GM13976 (cell line): Measurements from ENCODE around the gene PPP2R5D.

Experiments
- DNase-seq: peaks from one replicate; pipeline ENCODE4 v3.0.0; 2012; ENCODE audit warnings: low spot score
- in situ Hi-C: fragments of 300-500 bp; cut with MboI; formaldehyde crosslinking; loops from one replicate; pipeline ENCODE4 v1.12.0; 2022; ENCODE audit warnings: low sequenced_read_pairs, mixed read lengths, inconsistent platforms; ENCODE audit not compliant: unreplicated experiment
- TF ChIP-seq, protein P1 (sequence below): IDR thresholded peaks from 2 replicates; pipeline ENCODE4 v1.5.1; 2012; ENCODE audit warnings: borderline replicate concordance, mild to moderate bottlenecking; ENCODE audit not compliant: insufficient read depth; ENCODE audit errors: extremely low read depth, missing control alignments, control extremely low read depth

Gene PPP2R5D

GRCh38 chr6:43060755-43061633 is 76.6 kb downstream of the PPP2R5D start:
- DNase-seq: no peak
- TF ChIP-seq, protein P1, sequence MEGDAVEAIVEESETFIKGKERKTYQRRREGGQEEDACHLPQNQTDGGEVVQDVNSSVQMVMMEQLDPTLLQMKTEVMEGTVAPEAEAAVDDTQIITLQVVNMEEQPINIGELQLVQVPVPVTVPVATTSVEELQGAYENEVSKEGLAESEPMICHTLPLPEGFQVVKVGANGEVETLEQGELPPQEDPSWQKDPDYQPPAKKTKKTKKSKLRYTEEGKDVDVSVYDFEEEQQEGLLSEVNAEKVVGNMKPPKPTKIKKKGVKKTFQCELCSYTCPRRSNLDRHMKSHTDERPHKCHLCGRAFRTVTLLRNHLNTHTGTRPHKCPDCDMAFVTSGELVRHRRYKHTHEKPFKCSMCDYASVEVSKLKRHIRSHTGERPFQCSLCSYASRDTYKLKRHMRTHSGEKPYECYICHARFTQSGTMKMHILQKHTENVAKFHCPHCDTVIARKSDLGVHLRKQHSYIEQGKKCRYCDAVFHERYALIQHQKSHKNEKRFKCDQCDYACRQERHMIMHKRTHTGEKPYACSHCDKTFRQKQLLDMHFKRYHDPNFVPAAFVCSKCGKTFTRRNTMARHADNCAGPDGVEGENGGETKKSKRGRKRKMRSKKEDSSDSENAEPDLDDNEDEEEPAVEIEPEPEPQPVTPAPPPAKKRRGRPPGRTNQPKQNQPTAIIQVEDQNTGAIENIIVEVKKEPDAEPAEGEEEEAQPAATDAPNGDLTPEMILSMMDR: no peak
- in situ Hi-C loops: no loop called here

GRCh38 chr6:43061861-43062260 is 77.5 kb downstream of the PPP2R5D start:
- in situ Hi-C loops: no loop called here
- TF ChIP-seq, protein P1: no peak
- DNase-seq: no peak
